Erythroblast (primary cell): ENCODE measurements around the gene SLC17A3.

Experiments used
- GATA1 ChIP-seq: IDR thresholded peaks from 2 replicates; pipeline ENCODE4 v1.6.1; 2011; ENCODE audit warnings: low read depth, mild to moderate bottlenecking, control low read depth, low read length, moderate library complexity
- POLR2A ChIP-seq: IDR thresholded peaks from 2 replicates; pipeline ENCODE4 v1.6.1; 2011; ENCODE audit warnings: mild to moderate bottlenecking, low read length

- no peak for TF ChIP-seq POLR2A
- no peak for TF ChIP-seq GATA1
Observed at GRCh38 chr6:25866011-25866410, 8.0 kb downstream of the SLC17A3 start.
